ENCODE results near the gene ALKBH5. TPM values are rescaled to one million over a fixed set of nuclear protein-coding genes. Genes with fewer than 3 reads are reported as not detected.

Gene ALKBH5
- total and polyA plus RNA-seq, 2 donors (not counting 1 experiment from before 2014, with no cell fraction given) = 70.3 to 103 TPM

DNA sequence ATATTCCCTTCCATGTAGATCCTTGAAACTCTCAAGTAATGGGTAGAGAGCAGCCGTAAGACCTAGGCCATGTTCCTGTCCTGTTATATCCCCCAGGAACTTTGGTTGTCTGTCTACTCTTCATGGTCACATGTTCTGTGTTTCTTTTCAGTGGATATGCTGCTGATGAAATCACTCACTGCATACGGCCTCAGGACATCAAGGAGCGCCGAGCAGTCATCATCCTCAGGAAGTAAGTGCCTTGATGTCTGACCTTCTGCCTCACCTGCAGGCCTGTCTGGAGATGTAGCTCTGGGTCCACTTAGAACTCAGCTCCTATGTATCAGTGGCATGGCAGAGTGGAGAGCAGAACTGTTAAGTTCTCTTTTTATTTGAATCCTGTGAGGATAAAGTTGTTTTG, 11.2 kb downstream of the ALKBH5 start:
- no peak for DNase-seq (ENCODE audit: low read depth in 2 of 2)
- Histone ChIP-seq H3K27ac (ENCODE audit: insufficient read depth, low read length) (no peak overlapping the region), H2AFZ (ENCODE audit: low read length) (no peak overlapping the region), H3K4me2 (ENCODE audit: extremely low read depth, insufficient read depth, low read length) (no peak overlapping the region), H4K20me1 (ENCODE audit: control insufficient read depth, extremely low read depth, insufficient read depth, low read length) (no peaks in the 10 kb centered on the region), H3K9me3 (ENCODE audit: control insufficient read depth, insufficient read depth, low read depth, low read length) (no peaks in the 10 kb centered on the region), H3K9ac (ENCODE audit: insufficient read depth, low read length) (no peak overlapping the region), H3K4me1 (ENCODE audit: control insufficient read depth, extremely low read depth, insufficient read depth, low read length) (peaks cover 2% of the 10 kb centered on the region), H3K36me3 (ENCODE audit: control insufficient read depth, insufficient read depth, low read length) (peaks cover 20% of the 10 kb centered on the region), H3K27me3 (ENCODE audit: control insufficient read depth, insufficient read depth, low read length) (no peaks in the 10 kb centered on the region), H3K79me2 (ENCODE audit: control insufficient read depth, insufficient read depth, low read length) (peaks cover 76% of the 10 kb centered on the region), H3K4me3 (replicated peaks in 1 of 4; ENCODE audit: control extremely low read depth in 1 of 4, insufficient read depth in 1 of 4, low read depth in 3 of 4, low read length in 4 of 4) (no peak overlapping the region)
- no peak for TF ChIP-seq EZH2 (IDR thresholded peaks at IDR 0.05; ENCODE audit: low read length, missing control alignments)
- TF ChIP-seq, protein P1, sequence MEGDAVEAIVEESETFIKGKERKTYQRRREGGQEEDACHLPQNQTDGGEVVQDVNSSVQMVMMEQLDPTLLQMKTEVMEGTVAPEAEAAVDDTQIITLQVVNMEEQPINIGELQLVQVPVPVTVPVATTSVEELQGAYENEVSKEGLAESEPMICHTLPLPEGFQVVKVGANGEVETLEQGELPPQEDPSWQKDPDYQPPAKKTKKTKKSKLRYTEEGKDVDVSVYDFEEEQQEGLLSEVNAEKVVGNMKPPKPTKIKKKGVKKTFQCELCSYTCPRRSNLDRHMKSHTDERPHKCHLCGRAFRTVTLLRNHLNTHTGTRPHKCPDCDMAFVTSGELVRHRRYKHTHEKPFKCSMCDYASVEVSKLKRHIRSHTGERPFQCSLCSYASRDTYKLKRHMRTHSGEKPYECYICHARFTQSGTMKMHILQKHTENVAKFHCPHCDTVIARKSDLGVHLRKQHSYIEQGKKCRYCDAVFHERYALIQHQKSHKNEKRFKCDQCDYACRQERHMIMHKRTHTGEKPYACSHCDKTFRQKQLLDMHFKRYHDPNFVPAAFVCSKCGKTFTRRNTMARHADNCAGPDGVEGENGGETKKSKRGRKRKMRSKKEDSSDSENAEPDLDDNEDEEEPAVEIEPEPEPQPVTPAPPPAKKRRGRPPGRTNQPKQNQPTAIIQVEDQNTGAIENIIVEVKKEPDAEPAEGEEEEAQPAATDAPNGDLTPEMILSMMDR (conservative IDR thresholded peaks at IDR 0.05 in 1 of 2, IDR thresholded peaks at IDR 0.05 in 1 of 2; ENCODE audit: low read depth in 1 of 2, low read length in 2 of 2) = no peak

GRCh38 chr17:18195246-18195645, 11.6 kb downstream of the ALKBH5 start:
- Histone ChIP-seq H3K4me1 (ENCODE audit: control insufficient read depth, extremely low read depth, insufficient read depth, low read length) (no peaks in the 10 kb centered on the region), H3K27ac (ENCODE audit: insufficient read depth, low read length) (no peak overlapping the region), H3K79me2 (ENCODE audit: control insufficient read depth, insufficient read depth, low read length) (peaks cover 73% of the 10 kb centered on the region), H4K20me1 (ENCODE audit: control insufficient read depth, extremely low read depth, insufficient read depth, low read length) (no peaks in the 10 kb centered on the region), H3K36me3 (ENCODE audit: control insufficient read depth, insufficient read depth, low read length) (peaks cover 20% of the 10 kb centered on the region), H3K9me3 (ENCODE audit: control insufficient read depth, insufficient read depth, low read depth, low read length) (no peaks in the 10 kb centered on the region), H3K4me3 (replicated peaks in 1 of 4; ENCODE audit: control extremely low read depth in 1 of 4, insufficient read depth in 1 of 4, low read depth in 3 of 4, low read length in 4 of 4) (no peak overlapping the region), H3K27me3 (ENCODE audit: control insufficient read depth, insufficient read depth, low read length) (no peaks in the 10 kb centered on the region), H3K9ac (ENCODE audit: insufficient read depth, low read length) (no peak overlapping the region), H2AFZ (ENCODE audit: low read length) (no peak overlapping the region), H3K4me2 (ENCODE audit: extremely low read depth, insufficient read depth, low read length) (no peak overlapping the region)
- no peak for DNase-seq (ENCODE audit: low read depth in 2 of 2)
- TF ChIP-seq, protein P1 (conservative IDR thresholded peaks at IDR 0.05 in 1 of 2, IDR thresholded peaks at IDR 0.05 in 1 of 2; ENCODE audit: low read depth in 1 of 2, low read length in 2 of 2) = no peak
- no peak for TF ChIP-seq EZH2 (IDR thresholded peaks at IDR 0.05; ENCODE audit: low read length, missing control alignments)

- TF ChIP-seq EZH2 (IDR thresholded peaks at IDR 0.05; ENCODE audit: low read length, missing control alignments) = no peak
- TF ChIP-seq, protein P1 (conservative IDR thresholded peaks at IDR 0.05 in 1 of 2, IDR thresholded peaks at IDR 0.05 in 1 of 2; ENCODE audit: low read depth in 1 of 2, low read length in 2 of 2) = no peak
- H3K9me3 ChIP-seq (ENCODE audit: control insufficient read depth, insufficient read depth, low read depth, low read length) = no peaks in the 10 kb centered on the region
- no peaks in the 10 kb centered on the region for H3K27me3 ChIP-seq (ENCODE audit: control insufficient read depth, insufficient read depth, low read length)
- no peak overlapping the region for H3K27ac ChIP-seq (ENCODE audit: insufficient read depth, low read length)
- H2AFZ ChIP-seq (ENCODE audit: low read length) = no peak overlapping the region
- no peak for DNase-seq (ENCODE audit: low read depth in 2 of 2)
- H3K36me3 ChIP-seq (ENCODE audit: control insufficient read depth, insufficient read depth, low read length) = peaks cover 21% of the 10 kb centered on the region
- no peak overlapping the region for H3K4me2 ChIP-seq (ENCODE audit: extremely low read depth, insufficient read depth, low read length)
- no peak overlapping the region for H3K4me3 ChIP-seq (replicated peaks in 1 of 4; ENCODE audit: control extremely low read depth in 1 of 4, insufficient read depth in 1 of 4, low read depth in 3 of 4, low read length in 4 of 4)
- no peaks in the 10 kb centered on the region for H3K4me1 ChIP-seq (ENCODE audit: control insufficient read depth, extremely low read depth, insufficient read depth, low read length)
- peaks cover 67% of the 10 kb centered on the region for H3K79me2 ChIP-seq (ENCODE audit: control insufficient read depth, insufficient read depth, low read length)
- H4K20me1 ChIP-seq (ENCODE audit: control insufficient read depth, extremely low read depth, insufficient read depth, low read length) = no peaks in the 10 kb centered on the region
- no peak overlapping the region for H3K9ac ChIP-seq (ENCODE audit: insufficient read depth, low read length)
These were observed 14.0 kb downstream of the ALKBH5 start for GRCh38 chr17:18197535-18198194.
